Trophoblast cell (in vitro differentiated cells and primary cell): ENCODE data around the gene ALG1.

Experiments
- DNase-seq, 2 donors: peaks; one replicate each; pipeline ENCODE4 v3.0.0-alpha.2; 2016
- H2AFZ ChIP-seq: 2 replicates; pipeline ENCODE4 v1.6.1; 2013; ENCODE audit warnings: low read length, moderate library complexity, mild to moderate bottlenecking; ENCODE audit not compliant: insufficient read depth, poor library complexity
- H2AK5ac ChIP-seq: 2 replicates; pipeline ENCODE4 v1.6.1; 2013; ENCODE audit warnings: mild to moderate bottlenecking, low read length
- H2BK120ac ChIP-seq: 2 replicates; pipeline ENCODE4 v1.6.1; 2013; ENCODE audit warnings: low read length, mild to moderate bottlenecking, moderate library complexity; ENCODE audit not compliant: insufficient read depth, poor library complexity
- H2BK12ac ChIP-seq: 2 replicates; pipeline ENCODE4 v1.6.1; 2013; ENCODE audit warnings: mild to moderate bottlenecking, low read length, moderate library complexity
- H2BK5ac ChIP-seq: 2 replicates; pipeline ENCODE4 v1.6.1; 2013; ENCODE audit warnings: low read length, low read depth, moderate library complexity, mild to moderate bottlenecking; ENCODE audit not compliant: poor library complexity
- H3K14ac ChIP-seq: 2 replicates; pipeline ENCODE4 v1.6.1; 2013; ENCODE audit warnings: mild to moderate bottlenecking, low read length
- H3K18ac ChIP-seq: 2 replicates; pipeline ENCODE4 v1.6.1; 2013; ENCODE audit warnings: mild to moderate bottlenecking, low read length
- H3K23ac ChIP-seq: 2 replicates; pipeline ENCODE4 v1.6.1; 2013; ENCODE audit warnings: low read length
- H3K27ac ChIP-seq: 2 replicates; pipeline ENCODE4 v1.5.1; 2013; ENCODE audit warnings: low read depth, mild to moderate bottlenecking, inconsistent platforms, low read length, moderate library complexity
- H3K27me3 ChIP-seq: 2 replicates; pipeline ENCODE4 v1.6.1; 2013; ENCODE audit warnings: inconsistent platforms, mild to moderate bottlenecking, low read length, moderate library complexity; ENCODE audit not compliant: insufficient read depth
- H3K36me3 ChIP-seq, 2 experiments: 1 replicate in 1 of 2; 2 replicates in 1 of 2; pipeline ENCODE4 v1.6.1; 2013; ENCODE audit warnings: low read length in 2 of 2, mild to moderate bottlenecking in 2 of 2, moderate library complexity in 1 of 2; ENCODE audit not compliant: insufficient read depth in 2 of 2, control insufficient read depth in 1 of 2
- H3K4ac ChIP-seq: 2 replicates; pipeline ENCODE4 v1.6.1; 2013; ENCODE audit warnings: low read depth, mild to moderate bottlenecking, low read length, moderate library complexity
- H3K4me1 ChIP-seq, 2 experiments: 1 replicate in 1 of 2; 2 replicates in 1 of 2; pipeline ENCODE4 v1.6.1; 2013; ENCODE audit warnings: low read length in 2 of 2, mild to moderate bottlenecking in 2 of 2, moderate library complexity in 1 of 2; ENCODE audit not compliant: insufficient read depth in 2 of 2, control insufficient read depth in 1 of 2
- H3K4me2 ChIP-seq: 2 replicates; pipeline ENCODE4 v1.6.1; 2013; ENCODE audit warnings: inconsistent platforms, mild to moderate bottlenecking, low read length, moderate library complexity
- H3K4me3 ChIP-seq: 2 replicates; pipeline ENCODE4 v1.5.1; 2013; ENCODE audit warnings: mild to moderate bottlenecking, low read depth, low read length, inconsistent platforms
- H3K79me1 ChIP-seq: one replicate; pipeline ENCODE4 v1.6.1; 2013; ENCODE audit warnings: low read length
- H3K79me2 ChIP-seq: 2 replicates; pipeline ENCODE4 v1.6.1; 2013; ENCODE audit warnings: low read length, mild to moderate bottlenecking; ENCODE audit not compliant: control insufficient read depth, insufficient read depth, poor library complexity
- H3K9ac ChIP-seq: 2 replicates; pipeline ENCODE4 v1.6.1; 2013; ENCODE audit warnings: mild to moderate bottlenecking, low read length
- H3K9me3 ChIP-seq: 2 replicates; pipeline ENCODE4 v1.6.1; 2013; ENCODE audit warnings: low read depth, mild to moderate bottlenecking, control low read depth, inconsistent platforms, low read length; ENCODE audit not compliant: insufficient read depth
- H4K12ac ChIP-seq: 2 replicates; pipeline ENCODE4 v1.6.1; 2013; ENCODE audit warnings: low read depth, mild to moderate bottlenecking, low read length, moderate library complexity
- H4K8ac ChIP-seq: 2 replicates; pipeline ENCODE4 v1.6.1; 2013; ENCODE audit warnings: low read depth, mild to moderate bottlenecking, low read length, moderate library complexity
- H4K91ac ChIP-seq: one replicate; pipeline ENCODE4 v1.6.1; 2013; ENCODE audit warnings: low read depth, mild to moderate bottlenecking, low read length, moderate library complexity
- WGBS: extraction: QIAGEN DNeasy Blood & Tissue Kit; methylation state at CpG from one replicate; pipeline ENCODE4 v1.1.7; 2013; ENCODE audit warnings: missing lambda C conversion rate; ENCODE audit not compliant: insufficient read length, insufficient coverage; ENCODE audit errors: extremely low coverage; 5-methylcytosine and 5-hydroxymethylcytosine counted together

ALG1 gene

DNA sequence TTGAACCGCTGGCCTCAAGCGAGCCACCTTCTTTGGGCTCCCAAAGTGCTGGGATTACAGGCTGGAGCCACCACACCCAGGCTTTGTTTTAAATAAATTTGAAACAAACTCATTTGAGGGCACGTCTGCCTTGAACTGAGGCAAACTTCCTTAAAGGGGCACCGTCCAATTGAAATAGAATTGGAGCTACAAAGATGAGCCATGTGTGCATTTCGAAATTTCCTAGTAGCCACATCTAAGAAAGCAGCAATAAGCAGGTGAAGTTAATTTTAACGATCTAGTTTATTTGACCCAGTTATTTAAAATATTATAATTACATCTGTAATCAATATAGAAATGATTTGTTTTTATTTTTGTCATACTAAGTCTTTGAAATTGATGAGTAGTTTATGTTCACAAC is 5.1 kb upstream of the ALG1 start:
- H4K8ac ChIP-seq, result no peak overlapping the region
- H3K36me3 ChIP-seq, result no peaks in the 10 kb centered on the region
- no peak overlapping the region for H3K4me3 ChIP-seq
- H2AFZ ChIP-seq, result no peak overlapping the region
- no peak overlapping the region for H3K14ac ChIP-seq
- H2BK5ac ChIP-seq, result no peak overlapping the region
- no peak overlapping the region for H3K4ac ChIP-seq
- no peak overlapping the region for H4K12ac ChIP-seq
- H3K9ac ChIP-seq, result no peak overlapping the region
- no CpG with 5 or more reads among the region's 6 CpGs for WGBS
- no peak overlapping the region for H4K91ac ChIP-seq
- no peak for DNase-seq
- H2BK12ac ChIP-seq, result no peak overlapping the region
- H3K79me1 ChIP-seq, result no peaks in the 10 kb centered on the region
- H3K79me2 ChIP-seq, result no peaks in the 10 kb centered on the region
- H3K4me1 ChIP-seq, result no peaks in the 10 kb centered on the region
- no peak overlapping the region for H2BK120ac ChIP-seq
- no peaks in the 10 kb centered on the region for H3K27me3 ChIP-seq
- H2AK5ac ChIP-seq, result no peak overlapping the region
- H3K27ac ChIP-seq, result no peak overlapping the region
- no peaks in the 10 kb centered on the region for H3K9me3 ChIP-seq
- H3K23ac ChIP-seq, result no peak overlapping the region
- H3K18ac ChIP-seq, result no peak overlapping the region
- H3K4me2 ChIP-seq, result no peak overlapping the region

DNA sequence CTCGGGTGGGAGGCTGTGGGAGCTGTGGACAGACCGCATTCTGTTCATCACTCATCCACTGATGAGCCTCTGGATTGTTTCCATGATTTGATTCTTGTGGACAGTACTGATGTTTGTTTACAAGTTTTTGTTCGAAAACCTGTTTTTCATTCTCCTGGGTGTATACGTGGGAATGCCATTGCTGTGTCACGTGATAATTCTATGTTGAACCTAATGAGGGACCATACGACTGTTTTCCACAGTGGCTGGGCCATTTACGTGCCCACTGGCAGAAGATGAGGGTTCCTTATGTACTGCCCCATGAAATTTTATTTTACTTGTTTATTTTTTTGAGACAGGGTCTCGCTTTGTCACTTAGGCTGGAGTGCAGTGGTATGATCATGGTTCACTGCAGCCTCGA is 2.6 kb upstream of the ALG1 start:
- no peak overlapping the region for H3K4ac ChIP-seq
- H3K9ac ChIP-seq, result no peak overlapping the region
- H3K36me3 ChIP-seq, result no peaks in the 10 kb centered on the region
- WGBS, result no CpG with 5 or more reads among the region's 9 CpGs
- no peak overlapping the region for H4K8ac ChIP-seq
- H3K79me1 ChIP-seq, result peaks cover 2% of the 10 kb centered on the region
- H3K4me3 ChIP-seq, result no peak overlapping the region
- no peak overlapping the region for H2BK12ac ChIP-seq
- H3K79me2 ChIP-seq, result peaks cover 2% of the 10 kb centered on the region
- no peak overlapping the region for H2BK5ac ChIP-seq
- H3K18ac ChIP-seq, result no peak overlapping the region
- no peak overlapping the region for H3K4me2 ChIP-seq
- no peak overlapping the region for H2BK120ac ChIP-seq
- no peak overlapping the region for H4K12ac ChIP-seq
- H3K23ac ChIP-seq, result no peak overlapping the region
- H4K91ac ChIP-seq, result no peak overlapping the region
- no peak overlapping the region for H2AK5ac ChIP-seq
- no peaks in the 10 kb centered on the region for H3K9me3 ChIP-seq
- H3K4me1 ChIP-seq, result peaks cover 4 to 6% of the 10 kb centered on the region in 2 experiments
- H2AFZ ChIP-seq, result no peak overlapping the region
- H3K27me3 ChIP-seq, result no peaks in the 10 kb centered on the region
- H3K27ac ChIP-seq, result no peak overlapping the region
- no peak overlapping the region for H3K14ac ChIP-seq
- no peak for DNase-seq

GRCh38 chr16:5069854-5070253 is 1.8 kb upstream of the ALG1 start:
- Histone ChIP-seq H3K14ac (no peak overlapping the region), H2BK120ac (no peak overlapping the region), H4K91ac (no peak overlapping the region), H4K8ac (no peak overlapping the region), H3K4me2 (no peak overlapping the region), H3K79me1 (peaks cover 2% of the 10 kb centered on the region), H3K9ac (no peak overlapping the region), H3K36me3 (no peaks in the 10 kb centered on the region), H3K4me3 (peak overlapping the region; percentile 3), H3K9me3 (no peaks in the 10 kb centered on the region), H4K12ac (no peak overlapping the region), H3K79me2 (peaks cover 2% of the 10 kb centered on the region), H3K23ac (no peak overlapping the region), H2BK5ac (no peak overlapping the region), H3K18ac (no peak overlapping the region), H3K27me3 (no peaks in the 10 kb centered on the region), H3K4me1 (peaks cover 4 to 6% of the 10 kb centered on the region in 2 experiments), H2AK5ac (no peak overlapping the region), H3K4ac (no peak overlapping the region), H2AFZ (no peak overlapping the region), H3K27ac (no peak overlapping the region), H2BK12ac (no peak overlapping the region)
- no peak for DNase-seq
- no CpG with 5 or more reads among the region's 9 CpGs for WGBS

DNA sequence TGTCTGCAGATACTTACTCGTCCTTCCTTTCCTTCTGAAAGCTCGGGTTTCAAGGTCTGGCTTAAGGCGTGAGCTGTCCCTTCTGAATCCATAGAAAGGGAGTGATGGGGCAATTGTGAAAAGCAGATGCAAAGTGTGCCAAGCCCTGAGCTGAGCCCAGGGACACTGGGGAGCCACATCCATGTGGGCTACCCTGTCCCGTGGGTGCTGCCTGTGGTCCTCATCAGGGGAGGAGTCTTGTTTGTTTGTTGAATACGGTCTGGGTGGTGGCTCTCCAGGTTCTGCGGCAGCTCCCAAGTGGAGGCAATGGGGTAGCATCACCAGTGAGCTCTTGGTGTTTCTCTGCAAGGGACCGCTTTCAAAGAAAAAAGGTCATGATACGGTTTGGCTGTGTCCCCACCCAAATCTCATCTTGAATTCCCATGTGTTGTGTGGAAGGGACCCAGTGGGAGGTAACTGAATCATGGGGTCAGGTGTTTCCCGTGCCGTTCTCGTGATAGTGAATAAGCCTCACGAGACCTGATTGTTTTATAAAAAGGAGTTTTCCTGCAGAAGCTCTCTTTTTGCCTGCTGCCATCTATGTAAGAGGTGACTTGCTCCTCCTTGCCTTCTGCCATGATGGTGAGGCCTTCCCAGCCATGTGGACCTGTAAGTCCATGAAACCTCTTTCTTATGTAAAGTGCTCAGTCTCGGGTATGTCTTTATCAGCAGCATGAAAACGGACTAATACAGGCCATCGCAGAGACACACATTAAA is 1.0 kb upstream of the ALG1 start:
- Histone ChIP-seq H3K4me2 (no peak overlapping the region), H3K14ac (no peak overlapping the region), H3K23ac (no peak overlapping the region), H2AK5ac (no peak overlapping the region), H3K18ac (no peak overlapping the region), H3K36me3 (peaks cover 4 to 5% of the 10 kb centered on the region in 2 experiments), H3K4ac (no peak overlapping the region), H3K27me3 (no peaks in the 10 kb centered on the region), H2BK12ac (no peak overlapping the region), H3K9me3 (no peaks in the 10 kb centered on the region), H2AFZ (peak overlapping the region; percentile 54), H3K4me3 (peak overlapping the region; percentile 3), H3K79me1 (peaks cover 2% of the 10 kb centered on the region), H2BK120ac (no peak overlapping the region), H4K8ac (peak overlapping the region; percentile 87), H3K79me2 (peaks cover 2% of the 10 kb centered on the region), H3K9ac (no peak overlapping the region), H3K27ac (no peak overlapping the region), H2BK5ac (no peak overlapping the region), H3K4me1 (peaks cover 4 to 6% of the 10 kb centered on the region in 2 experiments), H4K91ac (no peak overlapping the region), H4K12ac (no peak overlapping the region)
- WGBS, result no CpG with 5 or more reads among the region's 15 CpGs
- DNase-seq, result no peak
